ENCODE results near the gene TCP11. TPM values are rescaled to one million over a fixed set of nuclear protein-coding genes. Genes with fewer than 3 reads are reported as not detected.

The TCP11 gene
- polyA plus RNA-seq, 1 of the 3 experiments (the other 2 are of a cell fraction), result 0.16 TPM

- Histone ChIP-seq H2AFZ (ENCODE audit: low read depth) (no peak overlapping the region), H3K4me2 (no peak overlapping the region), H3F3A (replicated peaks; ENCODE audit: insufficient read depth) (no peaks in the 10 kb centered on the region), H4K20me1 (ENCODE audit: insufficient read depth) (no peaks in the 10 kb centered on the region), H3K4me1 (ENCODE audit: control insufficient read depth in 1 of 2, insufficient read depth in 2 of 2, low read depth in 1 of 2, low read length in 1 of 2) (no peaks in the 10 kb centered on the region), H3K36me3 (replicated peaks in 1 of 2; ENCODE audit: control insufficient read depth in 1 of 2, insufficient read depth in 2 of 2, low read length in 1 of 2) (peaks cover 0 to 53% of the 10 kb centered on the region in 2 experiments), H3K27me3 (ENCODE audit: insufficient read depth) (no peaks in the 10 kb centered on the region), H3K9ac (no peak overlapping the region), H3K9me2 (no peaks in the 10 kb centered on the region), H3K27ac (ENCODE audit: low read depth in 2 of 2, low read length in 1 of 2) (no peak overlapping the region), H3K4me3 (ENCODE audit: low read depth in 2 of 2, low read length in 1 of 2) (no peak overlapping the region), H3K79me2 (ENCODE audit: insufficient read depth) (no peaks in the 10 kb centered on the region), H3K9me3 (no peaks in the 10 kb centered on the region)
- WGBS (ENCODE audit: low lambda C conversion rate), result 95% methylated on average over 9 of the region's 9 CpGs
- ChIA-PET CTCF (interaction anchor here (0.6 kb wide), 1 partner anchor 500 kb away, joined by 3 read pairs; no protein-coding TSS in a partner anchor), POLR2A (no interaction called here)
- DNase-seq, result peak; percentile 23
- TF ChIP-seq CTCF (IDR thresholded peaks at IDR 0.05) (no peak), RAD21 (IDR thresholded peaks at IDR 0.05; ENCODE audit: low read length) (no peak), REST (IDR thresholded peaks at IDR 0.05; ENCODE audit: low read depth, low read length) (no peak), EP300 (IDR thresholded peaks at IDR 0.05; ENCODE audit: borderline replicate concordance in 1 of 2, low read depth in 1 of 2, low read length in 1 of 2) (no peak), FOXJ3 (CRISPR knock-in tag; IDR thresholded peaks at IDR 0.05) (no peak), FOSL2 (IDR thresholded peaks at IDR 0.05; ENCODE audit: borderline replicate concordance, low read depth) (no peak), USF1 (IDR thresholded peaks at IDR 0.05; ENCODE audit: borderline replicate concordance, low read depth) (no peak), NFIC (IDR thresholded peaks at IDR 0.05; ENCODE audit: borderline replicate concordance) (no peak), TAF1 (IDR thresholded peaks at IDR 0.05; ENCODE audit: borderline replicate concordance, low read depth, low read length) (no peak)
- TF ChIP-seq, protein P1, sequence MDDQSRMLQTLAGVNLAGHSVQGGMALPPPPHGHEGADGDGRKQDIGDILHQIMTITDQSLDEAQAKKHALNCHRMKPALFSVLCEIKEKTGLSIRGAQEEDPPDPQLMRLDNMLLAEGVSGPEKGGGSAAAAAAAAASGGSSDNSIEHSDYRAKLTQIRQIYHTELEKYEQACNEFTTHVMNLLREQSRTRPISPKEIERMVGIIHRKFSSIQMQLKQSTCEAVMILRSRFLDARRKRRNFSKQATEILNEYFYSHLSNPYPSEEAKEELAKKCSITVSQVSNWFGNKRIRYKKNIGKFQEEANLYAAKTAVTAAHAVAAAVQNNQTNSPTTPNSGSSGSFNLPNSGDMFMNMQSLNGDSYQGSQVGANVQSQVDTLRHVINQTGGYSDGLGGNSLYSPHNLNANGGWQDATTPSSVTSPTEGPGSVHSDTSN (IDR thresholded peaks at IDR 0.05), result no peak
Observed at GRCh38 chr6:35083507-35083906, 57.6 kb downstream of the TCP11 start.

Data from SK-N-SH (cell line).